ENCODE data around the gene USP36. TPM values are rescaled to one million over a fixed set of nuclear protein-coding genes. Genes with fewer than 3 reads are reported as not detected.
"Not testable (repeated sequence)": the region's sequence is repeated elsewhere in the genome, so short reads cannot be mapped to it uniquely, and the experiment has no call there.

Gene USP36
- total RNA-seq, 2 experiments from 2014 or later: 47.2 to 144 TPM

DNA sequence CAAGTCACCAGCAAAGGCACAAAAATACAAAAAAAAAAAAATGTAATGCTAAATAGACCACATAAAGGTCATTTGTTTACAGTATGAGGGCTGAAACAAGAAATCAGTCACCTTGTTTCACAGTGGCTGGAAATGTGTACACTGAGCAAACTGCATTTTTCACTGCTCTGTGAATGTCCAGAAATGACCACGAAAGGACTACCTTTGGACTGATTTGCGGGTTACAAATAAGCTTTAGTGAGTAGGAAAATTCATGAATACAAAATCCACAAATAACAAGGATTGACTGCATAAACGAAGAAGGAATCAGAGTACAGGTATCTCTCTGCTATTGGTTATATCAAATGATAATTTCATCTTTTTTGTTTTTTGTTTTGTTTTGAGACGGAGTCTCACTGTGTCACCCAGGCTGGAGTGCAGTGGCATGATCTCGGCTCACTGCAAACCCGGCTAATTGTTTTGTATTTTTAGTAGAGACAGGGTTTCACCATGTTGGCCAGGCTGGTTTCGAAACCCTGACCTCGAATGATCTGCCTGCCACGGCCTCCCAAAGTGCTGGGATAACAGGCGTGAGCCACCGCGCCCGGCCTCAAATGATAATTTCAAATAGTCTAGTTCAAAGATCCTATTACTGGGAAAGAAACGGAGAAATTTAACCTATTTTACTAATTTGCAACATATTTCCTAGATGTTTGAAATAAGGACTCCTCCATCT, 89.0 kb downstream of the USP36 start:
- Histone ChIP-seq H3K9me3 (ENCODE audit: low read length) (no peaks in the 10 kb centered on the region), H3K4me1 (ENCODE audit: insufficient read depth, low read length, poor library complexity, severe bottlenecking) (peaks cover 66% of the 10 kb centered on the region), H3K4me2 (ENCODE audit: low read length) (no peak overlapping the region), H2AFZ (ENCODE audit: low read length) (no peak overlapping the region), H3K27ac (ENCODE audit: low read depth, low read length, poor library complexity, severe bottlenecking) (no peak overlapping the region), H4K20me1 (ENCODE audit: insufficient read depth, low read length) (no peaks in the 10 kb centered on the region), H3K9me2 (ENCODE audit: insufficient read depth, low read length) (no peaks in the 10 kb centered on the region), H3K36me3 (ENCODE audit: insufficient read depth, low read length) (no peaks in the 10 kb centered on the region), H3K79me2 (ENCODE audit: insufficient read depth, low read depth, low read length) (peaks cover 99% of the 10 kb centered on the region), H3K4me3 (ENCODE audit: low read depth, low read length, poor library complexity, severe bottlenecking) (no peak overlapping the region)
- BruUV-seq (replicated peaks): no TSS peak
- ChIA-PET POLR2A (interaction anchor here (0.7 to 1.9 kb wide), 5 partner anchors 9 to 62 kb away, joined by 3 to 9 read pairs (median 4); no protein-coding TSS in a partner anchor), CTCF (ENCODE audit: unreplicated experiment) (no interaction called here)
- intact Hi-C loops (cut with micrococcal nuclease; ENCODE audit: unreplicated experiment): no loop called here
- DNase-seq (ENCODE audit: low spot score): no peak
- no peak for TF ChIP-seq EZH2phosphoT487 (IDR thresholded peaks at IDR 0.05; ENCODE audit: borderline replicate concordance, low read depth, low read length)
- TF ChIP-seq, protein P1, sequence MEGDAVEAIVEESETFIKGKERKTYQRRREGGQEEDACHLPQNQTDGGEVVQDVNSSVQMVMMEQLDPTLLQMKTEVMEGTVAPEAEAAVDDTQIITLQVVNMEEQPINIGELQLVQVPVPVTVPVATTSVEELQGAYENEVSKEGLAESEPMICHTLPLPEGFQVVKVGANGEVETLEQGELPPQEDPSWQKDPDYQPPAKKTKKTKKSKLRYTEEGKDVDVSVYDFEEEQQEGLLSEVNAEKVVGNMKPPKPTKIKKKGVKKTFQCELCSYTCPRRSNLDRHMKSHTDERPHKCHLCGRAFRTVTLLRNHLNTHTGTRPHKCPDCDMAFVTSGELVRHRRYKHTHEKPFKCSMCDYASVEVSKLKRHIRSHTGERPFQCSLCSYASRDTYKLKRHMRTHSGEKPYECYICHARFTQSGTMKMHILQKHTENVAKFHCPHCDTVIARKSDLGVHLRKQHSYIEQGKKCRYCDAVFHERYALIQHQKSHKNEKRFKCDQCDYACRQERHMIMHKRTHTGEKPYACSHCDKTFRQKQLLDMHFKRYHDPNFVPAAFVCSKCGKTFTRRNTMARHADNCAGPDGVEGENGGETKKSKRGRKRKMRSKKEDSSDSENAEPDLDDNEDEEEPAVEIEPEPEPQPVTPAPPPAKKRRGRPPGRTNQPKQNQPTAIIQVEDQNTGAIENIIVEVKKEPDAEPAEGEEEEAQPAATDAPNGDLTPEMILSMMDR (conservative IDR thresholded peaks at IDR 0.05; ENCODE audit: low read length): no peak

DNA sequence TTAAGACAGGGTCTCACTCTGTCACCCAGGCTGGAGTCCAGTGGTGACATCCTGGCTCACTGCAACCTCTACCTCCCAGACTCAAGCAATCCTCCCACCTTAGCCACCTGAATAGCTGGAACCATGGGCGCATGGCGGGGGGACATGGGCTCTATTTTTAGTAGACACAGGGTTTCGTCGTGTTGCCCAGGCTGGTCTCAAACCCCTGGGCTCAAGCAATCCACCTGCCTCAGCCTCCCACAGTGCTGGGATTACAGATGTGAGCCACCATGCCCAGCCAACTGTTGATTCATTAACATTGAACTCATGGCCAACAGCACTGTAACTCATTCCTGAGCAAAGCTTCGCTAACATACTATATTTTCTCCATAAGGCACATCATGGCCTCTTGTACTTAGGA, 89.6 kb downstream of the USP36 start:
- H3K36me3 ChIP-seq (ENCODE audit: insufficient read depth, low read length); intact Hi-C loops (cut with micrococcal nuclease; ENCODE audit: unreplicated experiment); BruUV-seq (replicated peaks); H3K4me3 ChIP-seq (ENCODE audit: low read depth, low read length, poor library complexity, severe bottlenecking); DNase-seq (ENCODE audit: low spot score); H2AFZ ChIP-seq (ENCODE audit: low read length); H3K4me2 ChIP-seq (ENCODE audit: low read length); H3K27ac ChIP-seq (ENCODE audit: low read depth, low read length, poor library complexity, severe bottlenecking); H3K9me3 ChIP-seq (ENCODE audit: low read length); CTCF ChIA-PET (ENCODE audit: unreplicated experiment); H4K20me1 ChIP-seq (ENCODE audit: insufficient read depth, low read length); H3K9me2 ChIP-seq (ENCODE audit: insufficient read depth, low read length): not testable (repeated sequence)
- H3K4me1 ChIP-seq (ENCODE audit: insufficient read depth, low read length, poor library complexity, severe bottlenecking): peaks cover 66% of the 10 kb centered on the region
- peaks cover 99% of the 10 kb centered on the region for H3K79me2 ChIP-seq (ENCODE audit: insufficient read depth, low read depth, low read length)
- POLR2A ChIA-PET: interaction anchor here (0.7 to 1.9 kb wide), 4 partner anchors 9 to 62 kb away, joined by 3 to 9 read pairs (median 4); no protein-coding TSS in a partner anchor

DNA sequence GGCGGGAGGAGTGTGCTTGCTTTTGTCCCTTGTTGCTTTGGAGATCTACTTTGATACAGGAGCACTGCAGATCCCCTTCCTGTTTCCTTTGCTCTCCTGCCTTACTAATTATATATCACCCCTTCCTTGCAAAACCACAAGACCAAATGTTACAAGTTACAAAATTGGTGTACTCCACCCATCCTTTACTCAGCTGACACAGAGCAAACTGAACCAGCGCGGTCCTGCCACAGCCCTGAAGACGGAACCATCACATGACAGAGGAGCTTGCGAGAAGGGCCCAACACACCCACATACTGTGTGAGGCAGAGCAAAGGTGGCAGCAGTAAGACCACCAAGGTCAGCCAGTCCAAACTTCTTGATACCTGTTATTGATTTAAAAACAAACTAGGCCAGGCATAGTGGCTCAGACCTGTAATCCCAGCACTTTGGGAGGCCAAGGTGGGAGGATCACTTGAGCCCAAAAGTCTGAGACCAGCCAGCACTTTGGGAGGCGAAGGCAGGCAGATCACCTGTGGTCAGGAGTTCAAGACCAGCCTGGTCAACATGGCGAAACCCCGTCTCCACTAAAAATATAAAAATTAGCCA, 91.8 kb downstream of the USP36 start:
- Histone ChIP-seq H3K4me3 (ENCODE audit: low read depth, low read length, poor library complexity, severe bottlenecking) (peak overlapping the region; percentile 55), H2AFZ (ENCODE audit: low read length) (no peak overlapping the region), H3K36me3 (ENCODE audit: insufficient read depth, low read length) (no peaks in the 10 kb centered on the region), H3K79me2 (ENCODE audit: insufficient read depth, low read depth, low read length) (peaks cover 99% of the 10 kb centered on the region), H3K4me2 (ENCODE audit: low read length) (peak overlapping the region; percentile 74), H3K9me3 (ENCODE audit: low read length) (no peaks in the 10 kb centered on the region), H4K20me1 (ENCODE audit: insufficient read depth, low read length) (peaks cover 4% of the 10 kb centered on the region; the same call in 1 of the 2 replicates), H3K27ac (ENCODE audit: low read depth, low read length, poor library complexity, severe bottlenecking) (peak overlapping the region; percentile 42), H3K9me2 (ENCODE audit: insufficient read depth, low read length) (no peaks in the 10 kb centered on the region), H3K4me1 (ENCODE audit: insufficient read depth, low read length, poor library complexity, severe bottlenecking) (peaks cover 82% of the 10 kb centered on the region)
- CTCF ChIA-PET (ENCODE audit: unreplicated experiment): interaction anchor here (0.5 kb wide), 1 partner anchor 377 kb away, joined by 4 read pairs; no protein-coding TSS in a partner anchor
- intact Hi-C loops (cut with micrococcal nuclease; ENCODE audit: unreplicated experiment): loop anchor here (5.0 kb wide), 1 partner anchor 252 kb away; no protein-coding TSS in a partner anchor
- no TSS peak for BruUV-seq (replicated peaks)
- peak; percentile 53 for DNase-seq (ENCODE audit: low spot score)
- TF ChIP-seq, protein P1 (conservative IDR thresholded peaks at IDR 0.05; ENCODE audit: low read length): no peak
- no peak for TF ChIP-seq EZH2phosphoT487 (IDR thresholded peaks at IDR 0.05; ENCODE audit: borderline replicate concordance, low read depth, low read length)
- POLR2A ChIA-PET: interaction anchor here (1.4 to 3.0 kb wide), 4 partner anchors 9 to 32 kb away, joined by 6 to 9 read pairs (median 8); no protein-coding TSS in a partner anchor

All from OCI-LY7 (cell line).